ENCODE results near the gene TECTB.

The TECTB gene

GRCh38 chr10:112349521-112350085, 66.4 kb downstream of the TECTB start:
- POLR2A ChIA-PET (ENCODE audit: low non-redundant PET): no interaction called here
- TF ChIP-seq, protein P1, sequence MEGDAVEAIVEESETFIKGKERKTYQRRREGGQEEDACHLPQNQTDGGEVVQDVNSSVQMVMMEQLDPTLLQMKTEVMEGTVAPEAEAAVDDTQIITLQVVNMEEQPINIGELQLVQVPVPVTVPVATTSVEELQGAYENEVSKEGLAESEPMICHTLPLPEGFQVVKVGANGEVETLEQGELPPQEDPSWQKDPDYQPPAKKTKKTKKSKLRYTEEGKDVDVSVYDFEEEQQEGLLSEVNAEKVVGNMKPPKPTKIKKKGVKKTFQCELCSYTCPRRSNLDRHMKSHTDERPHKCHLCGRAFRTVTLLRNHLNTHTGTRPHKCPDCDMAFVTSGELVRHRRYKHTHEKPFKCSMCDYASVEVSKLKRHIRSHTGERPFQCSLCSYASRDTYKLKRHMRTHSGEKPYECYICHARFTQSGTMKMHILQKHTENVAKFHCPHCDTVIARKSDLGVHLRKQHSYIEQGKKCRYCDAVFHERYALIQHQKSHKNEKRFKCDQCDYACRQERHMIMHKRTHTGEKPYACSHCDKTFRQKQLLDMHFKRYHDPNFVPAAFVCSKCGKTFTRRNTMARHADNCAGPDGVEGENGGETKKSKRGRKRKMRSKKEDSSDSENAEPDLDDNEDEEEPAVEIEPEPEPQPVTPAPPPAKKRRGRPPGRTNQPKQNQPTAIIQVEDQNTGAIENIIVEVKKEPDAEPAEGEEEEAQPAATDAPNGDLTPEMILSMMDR (conservative IDR thresholded peaks at IDR 0.05; ENCODE audit: low read depth): no peak
- no peak for DNase-seq (ENCODE audit: low spot score)
- CTCF ChIA-PET: interaction anchor here (0.6 kb wide), 1 partner anchor 23 kb away, joined by 6 read pairs; no protein-coding TSS in a partner anchor
- no peak overlapping the region for H3K27ac ChIP-seq

DNA sequence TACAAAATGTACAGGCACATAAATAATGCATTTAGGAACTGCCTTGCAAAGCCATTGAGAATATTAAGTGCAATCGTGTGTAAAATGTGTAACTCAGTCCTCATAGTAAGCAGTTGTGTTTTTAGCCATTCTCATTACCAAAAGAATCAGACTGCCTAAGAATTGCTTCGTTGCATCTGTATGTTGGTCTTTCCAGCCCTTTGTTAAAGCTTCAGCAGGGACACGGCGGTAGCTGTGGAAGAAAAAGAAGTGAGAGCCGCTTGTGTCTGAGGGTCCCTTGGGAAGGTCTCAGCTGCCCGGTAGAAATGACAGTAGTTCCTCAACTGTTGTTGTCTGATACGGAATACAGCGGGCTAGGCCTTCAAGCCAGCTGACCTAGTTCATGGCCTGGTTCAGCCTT, 67.9 kb downstream of the TECTB start:
- ChIA-PET POLR2A (ENCODE audit: low non-redundant PET) (no interaction called here), CTCF (interaction anchor here (0.6 kb wide), 2 partner anchors 214 to 1170 kb away, joined by 3 read pairs; no protein-coding TSS in a partner anchor)
- H3K27ac ChIP-seq: no peak overlapping the region
- TF ChIP-seq, protein P1 (conservative IDR thresholded peaks at IDR 0.05; ENCODE audit: low read depth): no peak
- DNase-seq (ENCODE audit: low spot score): no peak

DNA sequence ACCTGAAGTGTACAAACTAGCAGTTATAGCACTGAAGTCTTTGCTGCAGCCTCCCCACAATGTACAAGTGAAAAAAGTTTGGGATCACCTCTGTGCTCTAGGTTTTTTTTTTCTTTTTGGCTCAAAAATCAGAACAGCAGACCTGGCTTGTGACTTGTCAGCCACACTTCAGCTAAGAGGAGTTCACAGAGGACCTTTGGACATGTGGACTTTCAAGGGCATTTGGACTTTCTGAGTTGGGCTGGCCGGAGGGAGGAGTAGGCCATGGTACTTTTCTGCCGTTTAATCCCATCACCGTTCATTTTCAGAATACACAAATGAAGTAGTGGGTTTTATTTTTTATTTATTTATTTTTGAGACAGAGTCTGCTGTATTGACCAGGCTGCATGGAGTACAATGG, 68.8 kb downstream of the TECTB start:
- H3K27ac ChIP-seq: no peak overlapping the region
- ChIA-PET POLR2A (ENCODE audit: low non-redundant PET) (no interaction called here), CTCF (no interaction called here)
- DNase-seq (ENCODE audit: low spot score): no peak
- TF ChIP-seq, protein P1 (conservative IDR thresholded peaks at IDR 0.05; ENCODE audit: low read depth): no peak

DNA sequence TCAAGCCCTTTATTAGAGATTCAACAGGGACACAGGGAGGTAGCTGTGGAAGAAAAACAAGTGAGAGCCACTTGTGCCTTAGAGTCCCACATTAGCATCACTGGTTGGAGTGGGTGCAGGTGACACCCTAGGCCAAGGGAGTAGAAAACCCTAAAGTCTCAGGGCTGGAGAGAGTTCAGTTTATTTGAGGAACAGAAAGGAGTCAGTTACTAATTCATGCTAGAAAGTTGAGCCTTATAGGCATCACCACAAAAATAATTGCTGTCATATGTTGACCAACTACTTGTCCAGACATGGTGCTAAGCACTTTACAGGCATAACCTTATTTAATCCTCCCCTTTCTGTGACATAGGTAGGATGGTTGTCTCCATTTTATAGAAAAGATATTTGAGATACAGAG, 69.8 kb downstream of the TECTB start:
- CTCF ChIA-PET: interaction anchor here (1.0 kb wide), 1 partner anchor 9 kb away, joined by 3 read pairs; no protein-coding TSS in a partner anchor
- no peak overlapping the region for H3K27ac ChIP-seq
- no peak for DNase-seq (ENCODE audit: low spot score)
- POLR2A ChIA-PET (ENCODE audit: low non-redundant PET): no interaction called here
- TF ChIP-seq, protein P1 (conservative IDR thresholded peaks at IDR 0.05; ENCODE audit: low read depth): no peak

Measured in RWPE1 (cell line).